ENCODE measurements around the gene MGAT5. TPM values are rescaled to one million over a fixed set of nuclear protein-coding genes. Genes with fewer than 3 reads are reported as not detected.

Gene MGAT5
- total and polyA plus RNA-seq, 4 donors: 3.6 to 53.7 (median 31.3) TPM

GRCh38 chr2:134372141-134372540, 118.3 kb downstream of the MGAT5 start:
- H3K27ac ChIP-seq (ENCODE audit: low read depth in 1 of 2, low read length in 1 of 2): no peak overlapping the region
- no peak for TF ChIP-seq CTCF (IDR thresholded peaks at IDR 0.05; ENCODE audit: control extremely low read depth, extremely low read depth)

DNA sequence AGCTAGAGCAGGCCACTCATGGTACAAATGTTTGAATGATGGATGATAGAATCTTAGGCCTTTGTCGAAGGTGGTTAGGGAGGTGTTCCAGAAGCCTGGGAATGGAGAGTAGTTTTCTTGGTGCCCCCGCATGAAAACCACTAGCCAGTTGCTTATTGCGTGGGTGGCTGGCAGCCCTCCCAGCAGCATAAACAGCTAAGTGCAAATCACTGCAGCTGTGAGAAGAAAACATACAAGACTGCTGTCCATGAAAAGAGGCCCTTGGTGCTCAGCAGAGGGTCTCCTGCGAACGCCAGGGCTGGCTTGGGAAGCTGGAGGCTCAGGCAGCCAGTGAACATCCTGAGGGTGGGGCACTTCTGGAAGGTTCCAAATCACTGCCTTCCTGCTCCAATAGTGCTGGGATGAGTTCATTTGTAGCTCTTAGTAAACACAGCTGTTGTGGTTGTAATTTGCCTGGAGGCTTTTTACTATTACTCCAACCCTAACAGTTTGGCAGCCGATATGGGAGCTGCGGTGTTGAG, 118.8 kb downstream of the MGAT5 start:
- WGBS, 2 donors: 65 to 81% methylated on average over 7 of the region's 7 CpGs
- peak; percentile 42 to 72 (median 71) for DNase-seq
- peaks cover 6 to 19% (median 9%) of the 10 kb centered on the region in 5 donors for H3K4me1 ChIP-seq (ENCODE audit: control insufficient read depth in 5 of 5, insufficient read depth in 5 of 5, low read length in 5 of 5)

More at GRCh38 chr2:134372141-134372540, 118.3 kb downstream of the MGAT5 start:
- H3K36me3 ChIP-seq (ENCODE audit: control insufficient read depth in 4 of 4, insufficient read depth in 4 of 4, low read length in 4 of 4): peaks cover 0 to 7% (median 1%) of the 10 kb centered on the region in 4 donors
- no peak for ATAC-seq (ENCODE audit: insufficient read depth, low FRiP score)
- no peaks in the 10 kb centered on the region for H3K9me3 ChIP-seq (ENCODE audit: control insufficient read depth in 4 of 4, insufficient read depth in 3 of 4, low read length in 3 of 4)
- H3K27me3 ChIP-seq (ENCODE audit: control insufficient read depth in 3 of 3, insufficient read depth in 3 of 3, low read length in 2 of 3): no peaks in the 10 kb centered on the region
- peaks cover 6 to 23% (median 9%) of the 10 kb centered on the region in 5 donors for H3K4me1 ChIP-seq (ENCODE audit: control insufficient read depth in 5 of 5, insufficient read depth in 5 of 5, low read length in 5 of 5)
- no peak overlapping the region for H3K4me3 ChIP-seq
- H3K9ac ChIP-seq (ENCODE audit: insufficient read depth in 1 of 2, low read length in 2 of 2): no peak overlapping the region
- no peak for DNase-seq
- WGBS, 2 donors: 94 to 99% methylated on average over 5 of the region's 5 CpGs

GRCh38 chr2:134375935-134376334, 122.1 kb downstream of the MGAT5 start:
- Histone ChIP-seq H3K4me1 (ENCODE audit: control insufficient read depth in 5 of 5, insufficient read depth in 5 of 5, low read length in 5 of 5) (peaks cover 4 to 19% (median 9%) of the 10 kb centered on the region in 5 donors), H3K36me3 (ENCODE audit: control insufficient read depth in 4 of 4, insufficient read depth in 4 of 4, low read length in 4 of 4) (peaks cover 0 to 3% (median 0%) of the 10 kb centered on the region in 4 donors), H3K4me3 (no peak overlapping the region), H3K9me3 (ENCODE audit: control insufficient read depth in 4 of 4, insufficient read depth in 3 of 4, low read length in 3 of 4) (no peaks in the 10 kb centered on the region), H3K9ac (ENCODE audit: insufficient read depth in 1 of 2, low read length in 2 of 2) (no peak overlapping the region), H3K27ac (ENCODE audit: low read depth in 1 of 2, low read length in 1 of 2) (peak overlapping the region in 1 of 2 donors; percentile 29), H3K27me3 (ENCODE audit: control insufficient read depth in 3 of 3, insufficient read depth in 3 of 3, low read length in 2 of 3) (no peaks in the 10 kb centered on the region)
- 79 to 83% methylated on average over 3 of the region's 3 CpGs for WGBS, 2 donors
- TF ChIP-seq CTCF (IDR thresholded peaks at IDR 0.05; ENCODE audit: control extremely low read depth, extremely low read depth): no peak
- no peak for DNase-seq
- peak; percentile 45 for ATAC-seq (ENCODE audit: insufficient read depth, low FRiP score)

More for the DNA sequence above, 118.8 kb downstream of the MGAT5 start:
- no peak overlapping the region for H3K4me3 ChIP-seq
- no peak for ATAC-seq (ENCODE audit: insufficient read depth, low FRiP score)
- no peaks in the 10 kb centered on the region for H3K27me3 ChIP-seq (ENCODE audit: control insufficient read depth in 3 of 3, insufficient read depth in 3 of 3, low read length in 2 of 3)
- no peak overlapping the region for H3K9ac ChIP-seq (ENCODE audit: insufficient read depth in 1 of 2, low read length in 2 of 2)
- peak overlapping the region in 1 of 2 donors; percentile 37 for H3K27ac ChIP-seq (ENCODE audit: low read depth in 1 of 2, low read length in 1 of 2)
- H3K36me3 ChIP-seq (ENCODE audit: control insufficient read depth in 4 of 4, insufficient read depth in 4 of 4, low read length in 4 of 4): peaks cover 0 to 7% (median 1%) of the 10 kb centered on the region in 4 donors
- no peaks in the 10 kb centered on the region for H3K9me3 ChIP-seq (ENCODE audit: control insufficient read depth in 4 of 4, insufficient read depth in 3 of 4, low read length in 3 of 4)
- no peak for TF ChIP-seq CTCF (IDR thresholded peaks at IDR 0.05; ENCODE audit: control extremely low read depth, extremely low read depth)
